Measurements from ENCODE around the gene DYNLT4.

DYNLT4 gene

GRCh38 chr1:44822131-44822701 is 15.1 kb upstream of the DYNLT4 start:
- no peak for DNase-seq (ENCODE audit: low read depth)
- H3K4me3 ChIP-seq (ENCODE audit: low read depth, low read length) = no peak overlapping the region
- TF ChIP-seq CTCF (conservative IDR thresholded peaks at IDR 0.05; ENCODE audit: low read depth, low read length) = no peak

- no peak overlapping the region for H3K4me3 ChIP-seq (ENCODE audit: low read depth, low read length)
- no peak for DNase-seq (ENCODE audit: low read depth)
- no peak for TF ChIP-seq CTCF (conservative IDR thresholded peaks at IDR 0.05; ENCODE audit: low read depth, low read length)
Observed at GRCh38 chr1:44821240-44821715, 14.1 kb upstream of the DYNLT4 start.

GRCh38 chr1:44820328-44821239 is 13.4 kb upstream of the DYNLT4 start:
- TF ChIP-seq CTCF (conservative IDR thresholded peaks at IDR 0.05; ENCODE audit: low read depth, low read length) = no peak
- no peak for DNase-seq (ENCODE audit: low read depth)
- peak overlapping the region; percentile 61 for H3K4me3 ChIP-seq (ENCODE audit: low read depth, low read length)

- peak overlapping the region; percentile 61 for H3K4me3 ChIP-seq (ENCODE audit: low read depth, low read length)
- peak; percentile 8 for TF ChIP-seq CTCF (conservative IDR thresholded peaks at IDR 0.05; ENCODE audit: low read depth, low read length)
- peak; percentile 94 for DNase-seq (ENCODE audit: low read depth)
Observed at GRCh38 chr1:44819608-44820327, 12.6 kb upstream of the DYNLT4 start.

GRCh38 chr1:44819196-44819607 is 12.1 kb upstream of the DYNLT4 start:
- H3K4me3 ChIP-seq (ENCODE audit: low read depth, low read length) = peak overlapping the region; percentile 38
- no peak for DNase-seq (ENCODE audit: low read depth)
- TF ChIP-seq CTCF (conservative IDR thresholded peaks at IDR 0.05; ENCODE audit: low read depth, low read length) = no peak

- H3K4me3 ChIP-seq (ENCODE audit: low read depth, low read length) = no peak overlapping the region
- TF ChIP-seq CTCF (conservative IDR thresholded peaks at IDR 0.05; ENCODE audit: low read depth, low read length) = no peak
- DNase-seq (ENCODE audit: low read depth) = no peak
Observed at GRCh38 chr1:44817771-44818495, 10.8 kb upstream of the DYNLT4 start.
